Measurements from ENCODE around the gene SRRM3. TPM values are rescaled to one million over a fixed set of nuclear protein-coding genes. Genes with fewer than 3 reads are reported as not detected.
"Not testable (repeated sequence)": the region's sequence is repeated elsewhere in the genome, so short reads cannot be mapped to it uniquely, and the experiment has no call there.

SRRM3 gene
- total RNA-seq, 2 experiments from 2014 or later: not detected

DNA sequence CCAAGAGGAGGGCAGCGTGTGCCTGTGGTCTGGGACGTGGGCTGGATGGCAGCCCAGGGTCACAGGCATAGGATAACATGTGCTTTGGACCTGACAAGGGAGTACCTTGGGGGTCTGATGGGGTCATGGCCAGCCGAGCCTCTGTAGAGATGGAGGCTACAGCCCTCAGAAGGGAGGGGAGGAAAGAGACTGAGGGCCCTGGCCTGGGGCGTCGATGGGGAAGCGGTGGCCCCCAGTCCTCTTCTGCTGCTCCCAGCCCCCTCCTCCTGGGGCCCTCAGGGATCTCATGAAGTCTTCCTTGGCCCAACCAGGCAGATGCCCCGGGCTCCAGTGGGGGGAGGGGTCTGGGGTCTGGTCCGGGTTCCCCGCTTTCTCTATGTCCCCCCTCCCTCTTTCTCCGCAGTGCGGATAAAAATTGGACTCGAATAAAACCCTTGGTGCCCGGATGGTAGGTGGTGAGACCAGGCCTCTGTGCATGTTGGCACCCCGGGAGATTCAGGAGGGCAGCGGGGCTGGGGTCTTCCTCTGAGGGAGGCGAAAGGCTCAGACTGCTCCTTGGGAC is 85.2 kb downstream of the SRRM3 start:
- H3K4me1 ChIP-seq (ENCODE audit: insufficient read depth, low read length, poor library complexity, severe bottlenecking): peaks cover 7% of the 10 kb centered on the region
- H3K4me2 ChIP-seq (ENCODE audit: low read length): no peak overlapping the region
- no peaks in the 10 kb centered on the region for H3K36me3 ChIP-seq (ENCODE audit: insufficient read depth, low read length)
- no peak for DNase-seq (ENCODE audit: low spot score)
- no peak for TF ChIP-seq EZH2phosphoT487 (IDR thresholded peaks at IDR 0.05; ENCODE audit: borderline replicate concordance, low read depth, low read length)
- TF ChIP-seq, protein P1, sequence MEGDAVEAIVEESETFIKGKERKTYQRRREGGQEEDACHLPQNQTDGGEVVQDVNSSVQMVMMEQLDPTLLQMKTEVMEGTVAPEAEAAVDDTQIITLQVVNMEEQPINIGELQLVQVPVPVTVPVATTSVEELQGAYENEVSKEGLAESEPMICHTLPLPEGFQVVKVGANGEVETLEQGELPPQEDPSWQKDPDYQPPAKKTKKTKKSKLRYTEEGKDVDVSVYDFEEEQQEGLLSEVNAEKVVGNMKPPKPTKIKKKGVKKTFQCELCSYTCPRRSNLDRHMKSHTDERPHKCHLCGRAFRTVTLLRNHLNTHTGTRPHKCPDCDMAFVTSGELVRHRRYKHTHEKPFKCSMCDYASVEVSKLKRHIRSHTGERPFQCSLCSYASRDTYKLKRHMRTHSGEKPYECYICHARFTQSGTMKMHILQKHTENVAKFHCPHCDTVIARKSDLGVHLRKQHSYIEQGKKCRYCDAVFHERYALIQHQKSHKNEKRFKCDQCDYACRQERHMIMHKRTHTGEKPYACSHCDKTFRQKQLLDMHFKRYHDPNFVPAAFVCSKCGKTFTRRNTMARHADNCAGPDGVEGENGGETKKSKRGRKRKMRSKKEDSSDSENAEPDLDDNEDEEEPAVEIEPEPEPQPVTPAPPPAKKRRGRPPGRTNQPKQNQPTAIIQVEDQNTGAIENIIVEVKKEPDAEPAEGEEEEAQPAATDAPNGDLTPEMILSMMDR (conservative IDR thresholded peaks at IDR 0.05; ENCODE audit: low read length): no peak
- no peaks in the 10 kb centered on the region for H3K79me2 ChIP-seq (ENCODE audit: insufficient read depth, low read depth, low read length)
- intact Hi-C loops (cut with micrococcal nuclease; ENCODE audit: unreplicated experiment): no loop called here
- H3K27ac ChIP-seq (ENCODE audit: low read depth, low read length, poor library complexity, severe bottlenecking): no peak overlapping the region
- no peak overlapping the region for H2AFZ ChIP-seq (ENCODE audit: low read length)
- H4K20me1 ChIP-seq (ENCODE audit: insufficient read depth, low read length): no peaks in the 10 kb centered on the region
- no peaks in the 10 kb centered on the region for H3K9me2 ChIP-seq (ENCODE audit: insufficient read depth, low read length)
- no peak overlapping the region for H3K4me3 ChIP-seq (ENCODE audit: low read depth, low read length, poor library complexity, severe bottlenecking)
- ChIA-PET POLR2A (no interaction called here), CTCF (ENCODE audit: unreplicated experiment) (no interaction called here)
- no TSS peak for BruUV-seq (replicated peaks)
- H3K9me3 ChIP-seq (ENCODE audit: low read length): no peaks in the 10 kb centered on the region

DNA sequence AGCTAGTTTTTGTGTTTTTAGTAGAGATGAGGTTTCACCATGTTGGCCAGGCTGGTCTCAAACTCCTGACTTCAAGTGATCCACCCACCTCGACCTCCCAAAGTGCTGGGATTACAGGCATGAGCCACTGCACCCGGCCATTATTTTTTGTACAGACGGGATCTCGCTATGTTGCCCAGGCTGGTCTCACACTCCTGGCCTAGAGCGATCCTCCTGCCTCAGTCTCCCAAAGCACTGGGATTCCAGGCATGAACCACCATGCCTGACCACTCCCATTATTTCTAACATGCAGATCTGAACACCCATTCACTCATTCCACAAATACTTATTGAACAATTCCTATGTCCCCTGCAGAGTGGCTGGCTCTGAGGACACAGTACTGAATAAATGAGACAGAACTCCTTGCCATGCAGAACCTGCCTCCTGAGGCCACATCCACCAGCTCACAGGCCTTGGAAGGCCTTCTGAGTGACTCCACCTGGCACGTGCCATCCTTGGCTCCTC is 89.2 kb downstream of the SRRM3 start:
- H3K4me2 ChIP-seq (ENCODE audit: low read length); DNase-seq (ENCODE audit: low spot score); H3K9me2 ChIP-seq (ENCODE audit: insufficient read depth, low read length); H3K79me2 ChIP-seq (ENCODE audit: insufficient read depth, low read depth, low read length); H3K27ac ChIP-seq (ENCODE audit: low read depth, low read length, poor library complexity, severe bottlenecking); H3K4me3 ChIP-seq (ENCODE audit: low read depth, low read length, poor library complexity, severe bottlenecking); BruUV-seq (replicated peaks); H2AFZ ChIP-seq (ENCODE audit: low read length); H3K36me3 ChIP-seq (ENCODE audit: insufficient read depth, low read length); H4K20me1 ChIP-seq (ENCODE audit: insufficient read depth, low read length); H3K9me3 ChIP-seq (ENCODE audit: low read length): not testable (repeated sequence)
- intact Hi-C loops (cut with micrococcal nuclease; ENCODE audit: unreplicated experiment): loop anchor here (1.0 to 2.0 kb wide), 2 partner anchors 23 to 68 kb away; partner anchors contain the start of gene YWHAG
- ChIA-PET POLR2A (interaction anchor here (0.6 kb wide), 1 partner anchor 219 kb away, joined by 3 read pairs; the partner anchor contains the start of gene UPK3B), CTCF (ENCODE audit: unreplicated experiment) (interaction anchor here (2.9 kb wide), 1 partner anchor 24 kb away, joined by 15 read pairs; no protein-coding TSS in a partner anchor)
- H3K4me1 ChIP-seq (ENCODE audit: insufficient read depth, low read length, poor library complexity, severe bottlenecking): peaks cover 21% of the 10 kb centered on the region

DNA sequence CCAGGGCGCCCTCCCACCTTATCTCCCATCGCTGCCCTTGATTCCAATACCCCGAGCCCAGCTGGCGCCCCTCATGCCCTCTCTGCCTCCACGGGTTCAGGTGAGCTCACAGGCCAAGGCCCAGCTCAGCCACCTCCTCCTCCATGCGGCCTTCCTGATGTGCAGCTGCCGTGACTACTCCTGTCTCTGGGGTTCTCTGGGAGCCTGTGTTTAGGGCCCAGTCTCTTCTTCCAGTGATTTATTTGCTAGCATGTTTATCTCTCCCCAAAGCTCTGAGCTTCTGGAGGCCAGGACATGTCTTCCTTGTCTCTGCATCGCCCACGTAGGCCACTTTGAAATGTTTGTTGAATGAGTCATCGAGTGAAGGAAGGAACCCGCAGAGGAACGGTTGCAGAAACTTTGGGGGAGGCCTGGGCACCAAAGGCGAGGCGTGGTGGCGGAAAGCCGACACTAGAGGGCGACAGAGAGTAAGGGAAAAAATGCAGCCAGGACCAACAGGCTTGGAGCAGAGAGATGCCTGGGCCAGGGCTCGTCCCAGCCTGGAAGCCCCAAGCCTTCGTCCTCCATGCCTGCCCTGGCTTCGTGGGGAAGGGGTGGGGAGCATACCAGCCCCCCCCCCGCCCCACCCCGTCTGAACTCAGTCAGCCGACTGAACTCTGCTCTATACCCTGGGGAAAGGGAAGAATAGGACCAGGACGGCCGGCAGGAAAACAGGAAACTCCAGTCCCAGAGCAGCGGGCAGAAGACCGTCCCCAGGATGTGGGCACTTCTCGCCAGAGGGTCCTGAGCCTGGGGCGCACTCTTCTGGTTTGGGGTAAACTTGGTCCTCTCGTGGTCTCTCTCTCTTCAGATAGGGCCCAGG is 89.9 kb downstream of the SRRM3 start:
- H3K79me2 ChIP-seq (ENCODE audit: insufficient read depth, low read depth, low read length): no peaks in the 10 kb centered on the region
- peak overlapping the region; percentile 54 for H3K4me2 ChIP-seq (ENCODE audit: low read length)
- TF ChIP-seq, protein P1 (conservative IDR thresholded peaks at IDR 0.05; ENCODE audit: low read length): peak; percentile 92
- TF ChIP-seq EZH2phosphoT487 (IDR thresholded peaks at IDR 0.05; ENCODE audit: borderline replicate concordance, low read depth, low read length): no peak
- peak overlapping the region; percentile 33; the same call in 1 of the 2 replicates for H2AFZ ChIP-seq (ENCODE audit: low read length)
- peak overlapping the region; percentile 35 for H3K4me3 ChIP-seq (ENCODE audit: low read depth, low read length, poor library complexity, severe bottlenecking)
- BruUV-seq (replicated peaks): no TSS peak
- H3K9me3 ChIP-seq (ENCODE audit: low read length): no peaks in the 10 kb centered on the region
- intact Hi-C loops (cut with micrococcal nuclease; ENCODE audit: unreplicated experiment): loop anchor here (1.0 to 2.0 kb wide), 2 partner anchors 23 to 67 kb away; partner anchors contain the start of gene YWHAG
- no peaks in the 10 kb centered on the region for H3K9me2 ChIP-seq (ENCODE audit: insufficient read depth, low read length)
- peaks cover 21% of the 10 kb centered on the region for H3K4me1 ChIP-seq (ENCODE audit: insufficient read depth, low read length, poor library complexity, severe bottlenecking)
- no peaks in the 10 kb centered on the region for H3K36me3 ChIP-seq (ENCODE audit: insufficient read depth, low read length)
- no peak overlapping the region for H3K27ac ChIP-seq (ENCODE audit: low read depth, low read length, poor library complexity, severe bottlenecking)
- peak; percentile 76 for DNase-seq (ENCODE audit: low spot score)
- POLR2A ChIA-PET: interaction anchor here (1.2 kb wide), 1 partner anchor 10 kb away, joined by 4 read pairs; no protein-coding TSS in a partner anchor
- no peaks in the 10 kb centered on the region for H4K20me1 ChIP-seq (ENCODE audit: insufficient read depth, low read length)
- CTCF ChIA-PET (ENCODE audit: unreplicated experiment): interaction anchor here (2.9 kb wide), 1 partner anchor 23 kb away, joined by 15 read pairs; no protein-coding TSS in a partner anchor
